ENCODE measurements around the gene MGAT3. TPM values are rescaled to one million over a fixed set of nuclear protein-coding genes. Genes with fewer than 3 reads are reported as not detected.

MGAT3 gene
- total and polyA plus RNA-seq, 2 donors (not counting 1 experiment from before 2014, with no cell fraction given), result 11.1 to 27.8 TPM

- no peaks in the 10 kb centered on the region for H3K9me3 Mint-ChIP-seq (ENCODE audit: insufficient read depth)
- TF ChIP-seq CTCF (IDR thresholded peaks at IDR 0.05) (no peak), EZH2 (IDR thresholded peaks at IDR 0.05; ENCODE audit: borderline replicate concordance, insufficient read depth, low read depth, low read length, poor library complexity, severe bottlenecking) (no peak)
- Histone ChIP-seq H3K9me3 (ENCODE audit: control extremely low read depth in 1 of 3, control insufficient read depth in 2 of 3, insufficient read depth in 1 of 3, low read length in 2 of 3) (no peaks in the 10 kb centered on the region), H3K4me1 (ENCODE audit: control insufficient read depth in 2 of 2, insufficient read depth in 2 of 2, low read length in 2 of 2) (peaks cover 18 to 36% of the 10 kb centered on the region in 2 donors), H2AFZ (ENCODE audit: insufficient read depth, low read depth, low read length, poor library complexity, severe bottlenecking) (no peak overlapping the region), H4K20me1 (ENCODE audit: control insufficient read depth, insufficient read depth, low read length, poor library complexity, severe bottlenecking) (no peaks in the 10 kb centered on the region), H3K4me2 (replicated peaks; ENCODE audit: low read depth, low read length, poor library complexity, severe bottlenecking) (no peak overlapping the region), H3K36me3 (replicated peaks in 1 of 2; ENCODE audit: control extremely low read depth in 1 of 2, control insufficient read depth in 1 of 2, extremely low read depth in 1 of 2, insufficient read depth in 2 of 2, low read length in 1 of 2) (no peaks in the 10 kb centered on the region), H3K9ac (ENCODE audit: low read length) (no peak overlapping the region), H3K4me3 (ENCODE audit: control extremely low read depth in 1 of 5, extremely low read depth in 1 of 5, insufficient read depth in 1 of 5, low read depth in 2 of 5, low read length in 4 of 5) (no peak overlapping the region), H3K79me2 (ENCODE audit: control insufficient read depth, insufficient read depth, low read length) (no peaks in the 10 kb centered on the region), H3K27me3 (replicated peaks in 1 of 4; ENCODE audit: control extremely low read depth in 1 of 4, control insufficient read depth in 3 of 4, insufficient read depth in 4 of 4, low read length in 3 of 4) (peaks cover 0 to 8% (median 0%) of the 10 kb centered on the region in 4 experiments), H3K27ac (ENCODE audit: low read length in 2 of 2) (no peak overlapping the region)
- intact Hi-C loops (cut with micrococcal nuclease), result loop anchor here (5.0 kb wide), 1 partner anchor 33 kb away; no protein-coding TSS in a partner anchor
- peak overlapping the region; percentile 17 for H3K27ac Mint-ChIP-seq
- DNase-seq (no peak), ATAC-seq (ENCODE audit: low read depth) (no peak)
- H3K4me3 Mint-ChIP-seq, result no peak overlapping the region
- peaks cover 36% of the 10 kb centered on the region for H3K4me1 Mint-ChIP-seq
- H3K27me3 Mint-ChIP-seq, result no peaks in the 10 kb centered on the region
- POLR2A ChIA-PET, result no interaction called here
- CTCF ChIA-PET, result interaction anchor here (1.1 to 6.5 kb wide), 3 partner anchors 54 to 90 kb away, joined by 3 to 37 read pairs (median 6); no protein-coding TSS in a partner anchor
- 75% methylated on average over 8 of the region's 8 CpGs for WGBS (ENCODE audit: insufficient coverage)
These were observed 17.6 kb upstream of the MGAT3 start for GRCh38 chr22:39439170-39439569.

- Histone ChIP-seq H3K79me2 (ENCODE audit: control insufficient read depth, insufficient read depth, low read length) (peaks cover 4% of the 10 kb centered on the region), H3K4me2 (replicated peaks; ENCODE audit: low read depth, low read length, poor library complexity, severe bottlenecking) (no peak overlapping the region), H3K27me3 (replicated peaks in 1 of 4; ENCODE audit: control extremely low read depth in 1 of 4, control insufficient read depth in 3 of 4, insufficient read depth in 4 of 4, low read length in 3 of 4) (peaks cover 0 to 8% (median 0%) of the 10 kb centered on the region in 4 experiments), H4K20me1 (ENCODE audit: control insufficient read depth, insufficient read depth, low read length, poor library complexity, severe bottlenecking) (no peaks in the 10 kb centered on the region), H3K4me1 (ENCODE audit: control insufficient read depth in 2 of 2, insufficient read depth in 2 of 2, low read length in 2 of 2) (peaks cover 49 to 64% of the 10 kb centered on the region in 2 donors), H3K9ac (ENCODE audit: low read length) (no peak overlapping the region), H3K4me3 (ENCODE audit: control extremely low read depth in 1 of 5, extremely low read depth in 1 of 5, insufficient read depth in 1 of 5, low read depth in 2 of 5, low read length in 4 of 5) (no peak overlapping the region), H2AFZ (ENCODE audit: insufficient read depth, low read depth, low read length, poor library complexity, severe bottlenecking) (no peak overlapping the region), H3K27ac (ENCODE audit: low read length in 2 of 2) (no peak overlapping the region), H3K9me3 (ENCODE audit: control extremely low read depth in 1 of 3, control insufficient read depth in 2 of 3, insufficient read depth in 1 of 3, low read length in 2 of 3) (peaks cover 0 to 6% (median 0%) of the 10 kb centered on the region in 3 donors), H3K36me3 (replicated peaks in 1 of 2; ENCODE audit: control extremely low read depth in 1 of 2, control insufficient read depth in 1 of 2, extremely low read depth in 1 of 2, insufficient read depth in 2 of 2, low read length in 1 of 2) (no peaks in the 10 kb centered on the region)
- H3K4me3 Mint-ChIP-seq, result no peak overlapping the region
- DNase-seq (no peak), ATAC-seq (ENCODE audit: low read depth) (no peak)
- H3K27me3 Mint-ChIP-seq, result no peaks in the 10 kb centered on the region
- no peaks in the 10 kb centered on the region for H3K9me3 Mint-ChIP-seq (ENCODE audit: insufficient read depth)
- POLR2A ChIA-PET, result no interaction called here
- 100% methylated on average over 5 of the region's 6 CpGs for WGBS (ENCODE audit: insufficient coverage)
- CTCF ChIA-PET, result interaction anchor here (1.0 to 2.0 kb wide), 4 partner anchors 18 to 71 kb away, joined by 3 to 6 read pairs (median 4); no protein-coding TSS in a partner anchor
- H3K27ac Mint-ChIP-seq, result no peak overlapping the region
- intact Hi-C loops (cut with micrococcal nuclease), result no loop called here
- TF ChIP-seq CTCF (IDR thresholded peaks at IDR 0.05) (no peak), EZH2 (IDR thresholded peaks at IDR 0.05; ENCODE audit: borderline replicate concordance, insufficient read depth, low read depth, low read length, poor library complexity, severe bottlenecking) (no peak)
- H3K4me1 Mint-ChIP-seq, result peaks cover 62% of the 10 kb centered on the region
These were observed 13.4 kb upstream of the MGAT3 start for GRCh38 chr22:39443398-39443797.
